G401 (cell line): ENCODE data around the gene EFCC1. TPM values are rescaled to one million over a fixed set of nuclear protein-coding genes. Genes with fewer than 3 reads are reported as not detected.

Experiments used
- total RNA-seq: library from RNA; depleted of rRNA; stranded (reverse); fragments of >200 nt; shearing (Covaris generic); gene quantifications from 2 replicates; pipeline ENCODE4 v1.2.3, GENCODE V29; 2014; rRNA removed

Gene EFCC1
- total RNA-seq, 1 experiment from 2014 or later, result not detected

Other genes with a start within 250 kb of the EFCC1 start
- gene ACAD9, start 121.7 kb upstream of the EFCC1 start, total RNA-seq, result 35.2 and 46.5 TPM in 2 replicates
- gene CFAP92, start 7.2 kb upstream of the EFCC1 start, total RNA-seq, result not detected in 2 replicates
- not detected in 2 replicates for gene GP9, start 59.5 kb downstream of the EFCC1 start, total RNA-seq
- gene RAB43, start 120.5 kb downstream of the EFCC1 start, total RNA-seq, result 13.0 and 17.5 TPM in 2 replicates
- gene ISY1, start 159.8 kb downstream of the EFCC1 start, total RNA-seq, result 30.3 and 64.2 TPM in 2 replicates
- gene CNBP, start 182.6 kb downstream of the EFCC1 start, total RNA-seq, result 379 and 384 TPM in 2 replicates
- 36.4 and 68.0 TPM in 2 replicates for gene COPG1, start 248.3 kb downstream of the EFCC1 start, total RNA-seq